Left lung (tissue), 10 donors: Measurements from ENCODE around the gene CLMP. TPM values are rescaled to one million over a fixed set of nuclear protein-coding genes. Genes with fewer than 3 reads are reported as not detected.
"Not testable (repeated sequence)": the region's sequence is repeated elsewhere in the genome, so short reads cannot be mapped to it uniquely, and the experiment has no call there.

Source experiments
- ATAC-seq: fragments of 200-7000 bp; cut with Tn5 transposase; one replicate; pipeline ENCODE4 v1.9.1; 2020; ENCODE audit warnings: moderate library complexity
- DNase-seq, 4 donors: peaks; one replicate each; pipeline ENCODE4 v3.0.0-alpha.2; 2013 to 2020
- H3K27ac ChIP-seq, 2 donors: fragments of 200-600 bp; sonication (generic) in 1 of 2; one replicate each; pipeline versions ENCODE4 v1.5.0 to v1.8.0; 2020 to 2021
- H3K27me3 ChIP-seq, 2 donors: fragments of 200-600 bp; sonication (generic) in 1 of 2; one replicate each; pipeline versions ENCODE4 v1.5.0 to v1.8.0; 2020 to 2021
- H3K36me3 ChIP-seq, 2 donors: fragments of 200-600 bp; sonication (generic) in 1 of 2; one replicate each; pipeline versions ENCODE4 v1.5.0 to v1.8.0; 2020 to 2021
- H3K4me1 ChIP-seq, 2 donors: fragments of 200-600 bp; one replicate each; pipeline ENCODE4 v1.8.0; 2021
- H3K4me3 ChIP-seq, 2 donors: fragments of 200-600 bp; sonication (generic) in 1 of 2; one replicate each; pipeline versions ENCODE4 v1.5.0 to v1.8.0; 2020 to 2021; ENCODE audit warnings: mild to moderate bottlenecking in 1 of 2
- H3K9me3 ChIP-seq, 2 donors: fragments of 200-600 bp; sonication (generic) in 1 of 2; one replicate each; pipeline versions ENCODE4 v1.5.0 to v1.8.0; 2020 to 2021
- CTCF ChIP-seq, 2 donors: fragments of 200-600 bp; sonication (generic) in 1 of 2; IDR thresholded peaks; one replicate each; pipeline versions ENCODE4 v1.5.0 to v1.8.0; 2021; ENCODE audit warnings: antibody characterized with exemption in 2 of 2
- intact Hi-C, 2 donors: fragments of 100-400 bp; cut with DNase I; formaldehyde crosslinking; loops; one replicate each; pipeline versions ENCODE4 v1.11.2 to v1.14.2; 2022
- polyA plus RNA-seq, 6 donors: library from polyadenylated mRNA; unstranded; fragments of 120-200 nt; gene quantifications; one replicate each; pipeline ENCODE4 v1.2.1, GENCODE V29; 2013; ENCODE audit not compliant: insufficient read length in 6 of 6
- total RNA-seq, 2 donors: library from RNA; stranded (reverse); fragmentation: NEBNext Ultra II Directional; extraction: Animal tissue kit (Norgen Biotek cat#: 25700); gene quantifications; one replicate each; pipeline ENCODE4 v1.2.1, GENCODE V29; 2021
- donor health status: DM: no; HTN: yes; CAD: no.
- donor health status: DM: no; HTN: no; CAD: no.

Gene CLMP
- total and polyA plus RNA-seq, 8 donors = 16.5 to 22.5 (median 18.1) TPM

GRCh38 chr11:123137431-123138224 is 57.4 kb downstream of the CLMP start:
- no peaks in the 10 kb centered on the region for H3K27me3 ChIP-seq
- peak overlapping the region; percentile 34 to 36 for H3K27ac ChIP-seq
- no peaks in the 10 kb centered on the region for H3K36me3 ChIP-seq
- H3K4me3 ChIP-seq = no peak overlapping the region
- intact Hi-C loops = no loop called here
- DNase-seq (peak; percentile 64 to 87 (median 80)), ATAC-seq (peak; percentile 79)
- TF ChIP-seq CTCF (IDR thresholded peaks at IDR 0.05) = no peak
- H3K4me1 ChIP-seq = peaks cover 0 to 8% of the 10 kb centered on the region in 2 donors
- H3K9me3 ChIP-seq = no peaks in the 10 kb centered on the region

GRCh38 chr11:123135863-123136446 is 59.1 kb downstream of the CLMP start:
- Histone ChIP-seq H3K9me3 (no peaks in the 10 kb centered on the region), H3K36me3 (no peaks in the 10 kb centered on the region), H3K27me3 (no peaks in the 10 kb centered on the region), H3K4me3 (no peak overlapping the region), H3K27ac (no peak overlapping the region), H3K4me1 (peaks cover 0 to 8% of the 10 kb centered on the region in 2 donors)
- DNase-seq = no peak
- ATAC-seq = no peak
- intact Hi-C loops = no loop called here
- TF ChIP-seq CTCF (IDR thresholded peaks at IDR 0.05) = no peak

- H3K27me3 ChIP-seq = no peaks in the 10 kb centered on the region
- intact Hi-C loops = no loop called here
- no peak for TF ChIP-seq CTCF (IDR thresholded peaks at IDR 0.05)
- no peak for DNase-seq
- H3K36me3 ChIP-seq = no peaks in the 10 kb centered on the region
- no peaks in the 10 kb centered on the region for H3K9me3 ChIP-seq
- peaks cover 2 to 4% of the 10 kb centered on the region in 2 donors for H3K4me1 ChIP-seq
- H3K4me3 ChIP-seq = no peak overlapping the region
- ATAC-seq = no peak
- peak overlapping the region in 1 of 2 donors; percentile 48 for H3K27ac ChIP-seq
These were observed 62.2 kb downstream of the CLMP start for GRCh38 chr11:123132881-123133280.

- H3K9me3 ChIP-seq, H3K36me3 ChIP-seq, H3K4me1 ChIP-seq, intact Hi-C loops, DNase-seq, H3K4me3 ChIP-seq, H3K27me3 ChIP-seq: not testable (repeated sequence)
- peak; percentile 82 for ATAC-seq
- peak overlapping the region; percentile 8 to 48 for H3K27ac ChIP-seq
These were observed 62.8 kb downstream of the CLMP start for GRCh38 chr11:123132034-123132766.

- H3K9me3 ChIP-seq = no peaks in the 10 kb centered on the region
- H3K4me1 ChIP-seq = peaks cover 0 to 2% of the 10 kb centered on the region in 2 donors
- no peaks in the 10 kb centered on the region for H3K27me3 ChIP-seq
- TF ChIP-seq CTCF (IDR thresholded peaks at IDR 0.05) = no peak
- ATAC-seq (no peak), DNase-seq (no peak)
- intact Hi-C loops = no loop called here
- no peak overlapping the region for H3K4me3 ChIP-seq
- H3K36me3 ChIP-seq = no peaks in the 10 kb centered on the region
- H3K27ac ChIP-seq = peak overlapping the region in 1 of 2 donors; percentile 22
These were observed 65.1 kb downstream of the CLMP start for GRCh38 chr11:123129920-123130319.
